HG03097 (cell line): ENCODE measurements around the gene ATP11C.
"Not testable (repeated sequence)": the region's sequence is repeated elsewhere in the genome, so short reads cannot be mapped to it uniquely, and the experiment has no call there.

Experiments used
- ATAC-seq: cut with Tn5 transposase; IDR thresholded peaks from one replicate; pipeline ENCODE4 v1.9.1; 2021; ENCODE audit not compliant: unreplicated experiment, low FRiP score

ATP11C gene

GRCh38 chrX:139864640-139865039 lies 68.2 kb downstream of the ATP11C start:
- no peak for ATAC-seq

- ATAC-seq = no peak
Observed at GRCh38 chrX:139862208-139862607, 70.6 kb downstream of the ATP11C start.

- ATAC-seq = not testable (repeated sequence)
Observed at GRCh38 chrX:139856826-139857225, 76.0 kb downstream of the ATP11C start.

- ATAC-seq = no peak
Observed at GRCh38 chrX:139851730-139852129, 81.1 kb downstream of the ATP11C start.

- no peak for ATAC-seq
Observed at GRCh38 chrX:139850968-139851367, 81.9 kb downstream of the ATP11C start.

- ATAC-seq = no peak
Observed at GRCh38 chrX:139844884-139845283, 88.0 kb downstream of the ATP11C start.

- ATAC-seq = no peak
Observed at GRCh38 chrX:139844163-139844562, 88.7 kb downstream of the ATP11C start.

- ATAC-seq = no peak
Observed at GRCh38 chrX:139842326-139843185, 90.3 kb downstream of the ATP11C start.

- ATAC-seq = not testable (repeated sequence)
Observed at GRCh38 chrX:139836335-139836734, 96.5 kb downstream of the ATP11C start.

GRCh38 chrX:139834879-139835278 lies 98.0 kb downstream of the ATP11C start:
- no peak for ATAC-seq

- no peak for ATAC-seq
Observed at GRCh38 chrX:139832718-139833309, 100.0 kb downstream of the ATP11C start.

GRCh38 chrX:139831675-139832456 lies 101.0 kb downstream of the ATP11C start:
- ATAC-seq = peak; percentile 70

GRCh38 chrX:139831017-139831416 lies 101.8 kb downstream of the ATP11C start:
- ATAC-seq = no peak

GRCh38 chrX:139828830-139829229 lies 104.0 kb downstream of the ATP11C start:
- ATAC-seq = no peak

GRCh38 chrX:139828033-139828432 lies 104.8 kb downstream of the ATP11C start:
- no peak for ATAC-seq

- ATAC-seq = no peak
Observed at GRCh38 chrX:139826065-139827044, 106.5 kb downstream of the ATP11C start.

- ATAC-seq = no peak
Observed at GRCh38 chrX:139825618-139826017, 107.2 kb downstream of the ATP11C start.

- ATAC-seq = no peak
Observed at GRCh38 chrX:139823806-139824205, 109.0 kb downstream of the ATP11C start.

- no peak for ATAC-seq
Observed at GRCh38 chrX:139820358-139820984, 112.4 kb downstream of the ATP11C start.

- ATAC-seq = no peak
Observed at GRCh38 chrX:139816204-139816603, 116.6 kb downstream of the ATP11C start.
